Measurements from ENCODE around the gene NPLOC4.

- TF ChIP-seq CTCF (conservative IDR thresholded peaks at IDR 0.05) (no peak), EZH2 (IDR thresholded peaks at IDR 0.05; ENCODE audit: low read depth) (no peak)
These were observed 119.4 kb downstream of the NPLOC4 start for GRCh38 chr17:81517339-81518112.
